T-helper 1 cell treated with Interleukin-12 subunit alpha and Interleukin-12 subunit beta and Interleukin-4 antibody, amounts not matched to agents 30 μg/mL and 1 μg/mL, for 36 hours (primary cell): ENCODE data around the gene G3BP2.

Experiments used
- H3K27ac Mint-ChIP-seq: one replicate; pipeline ENCODE4 v1.8.0; 2021; ENCODE audit warnings: mild to moderate bottlenecking, mixed read lengths
- H3K27me3 Mint-ChIP-seq: one replicate; pipeline ENCODE4 v1.8.0; 2021; ENCODE audit warnings: low read depth, mixed read lengths
- H3K36me3 Mint-ChIP-seq: one replicate; pipeline ENCODE4 v1.8.0; 2021; ENCODE audit warnings: low read depth, mixed read lengths
- H3K4me1 Mint-ChIP-seq: one replicate; pipeline ENCODE4 v1.8.0; 2021; ENCODE audit warnings: low read depth, mixed read lengths
- H3K4me3 Mint-ChIP-seq: one replicate; pipeline ENCODE4 v1.8.0; 2021; ENCODE audit warnings: mild to moderate bottlenecking, moderate library complexity, mixed read lengths
- H3K9me3 Mint-ChIP-seq: one replicate; pipeline ENCODE4 v1.8.0; 2021; ENCODE audit warnings: mixed read lengths

Gene G3BP2

DNA sequence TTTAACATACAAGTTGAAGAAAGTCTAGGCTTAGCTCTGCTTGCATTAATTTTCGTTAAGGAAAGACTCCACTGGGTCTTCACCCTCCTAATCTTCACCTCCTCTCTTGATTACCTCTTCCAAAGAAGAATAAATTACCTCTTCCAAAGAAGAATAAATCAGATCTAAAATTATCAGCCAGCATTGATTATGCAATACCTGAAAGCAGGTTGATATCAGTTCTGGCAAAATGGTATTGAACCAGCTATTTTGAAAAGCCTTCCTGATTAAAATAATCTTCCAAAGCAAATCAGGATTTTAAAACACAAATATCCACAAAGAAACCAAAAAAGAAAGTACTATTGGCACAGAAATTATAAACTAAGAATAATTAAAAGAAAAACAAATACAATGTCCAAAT lies 79.8 kb downstream of the G3BP2 start:
- Mint-ChIP-seq H3K36me3 (no peaks in the 10 kb centered on the region), H3K27ac (no peak overlapping the region), H3K4me3 (no peak overlapping the region), H3K4me1 (peaks cover 4% of the 10 kb centered on the region), H3K27me3 (peaks cover 9% of the 10 kb centered on the region), H3K9me3 (no peaks in the 10 kb centered on the region)
